GM12878 (cell line): ENCODE measurements around the gene ARHGAP9. TPM values are rescaled to one million over a fixed set of nuclear protein-coding genes. Genes with fewer than 3 reads are reported as not detected.

Source experiments
- ATF7 ChIP-seq: fragments of 450-650 bp; IDR thresholded peaks from 2 replicates; pipeline ENCODE4 v1.6.1; 2016; ENCODE audit warnings: low read depth, mild to moderate bottlenecking
- BMI1 ChIP-seq: fragments of 450-650 bp; IDR thresholded peaks from 2 replicates; pipeline ENCODE4 v1.6.1; 2016; ENCODE audit warnings: mild to moderate bottlenecking, moderate library complexity, borderline replicate concordance
- CBX5 ChIP-seq: sonication (generic); IDR thresholded peaks from 2 replicates; pipeline ENCODE4 v1.6.1; 2016; ENCODE audit warnings: low read depth, moderate library complexity, mild to moderate bottlenecking, inconsistent platforms
- CHD1 ChIP-seq: IDR thresholded peaks from 2 replicates; pipeline ENCODE4 v1.6.1; 2012; ENCODE audit warnings: low read depth, low read length, improper control_type of control experiment
- EGR1 ChIP-seq, 2 experiments: IDR thresholded peaks; 1 replicate in 1 of 2; 2 replicates in 1 of 2; pipeline ENCODE4 v1.6.1; 2011 to 2012; ENCODE audit warnings: low read depth in 2 of 2, low read length in 2 of 2, borderline replicate concordance in 1 of 2, mild to moderate bottlenecking in 1 of 2, moderate library complexity in 1 of 2
- EZH2 ChIP-seq: IDR thresholded peaks from 2 replicates; pipeline ENCODE4 v1.6.1; 2012; ENCODE audit warnings: low read depth, mild to moderate bottlenecking, control low read depth, inconsistent platforms, low read length, borderline replicate concordance; ENCODE audit not compliant: control insufficient read depth
- FOXK2 ChIP-seq: fragments of 450-650 bp; IDR thresholded peaks from 2 replicates; pipeline ENCODE4 v1.6.1; 2017; ENCODE audit warnings: mild to moderate bottlenecking, moderate library complexity
- GATAD2B ChIP-seq: fragments of 450-650 bp; conservative IDR thresholded peaks from 2 replicates; pipeline ENCODE4 v1.6.1; 2017; ENCODE audit warnings: low read depth, mild to moderate bottlenecking, moderate library complexity
- JUND ChIP-seq: IDR thresholded peaks from 2 replicates; pipeline ENCODE4 v1.6.1; 2012; ENCODE audit warnings: low read depth, mild to moderate bottlenecking, low read length, improper control_type of control experiment, moderate library complexity
- KLF5 ChIP-seq: fragments of 450-650 bp; IDR thresholded peaks from 2 replicates; pipeline ENCODE4 v1.6.1; 2014; ENCODE audit warnings: mild to moderate bottlenecking; ENCODE audit not compliant: partially characterized antibody
- MEF2A ChIP-seq: IDR thresholded peaks from 2 replicates; pipeline ENCODE4 v1.6.1; 2011; ENCODE audit warnings: low read depth, mild to moderate bottlenecking, low read length, moderate library complexity; ENCODE audit not compliant: insufficient read depth
- POLR2AphosphoS2 ChIP-seq: IDR thresholded peaks from 2 replicates; pipeline ENCODE4 v1.6.1; 2011; ENCODE audit warnings: low read depth, mild to moderate bottlenecking, low read length, improper control_type of control experiment, moderate library complexity
- RAD21 ChIP-seq: IDR thresholded peaks from 2 replicates; pipeline ENCODE4 v1.6.1; 2011; ENCODE audit warnings: mild to moderate bottlenecking, low read depth, low read length, moderate library complexity; ENCODE audit not compliant: insufficient read depth
- RBBP5 ChIP-seq: fragments of 200-600 bp; sonication (generic); conservative IDR thresholded peaks from 2 replicates; pipeline ENCODE4 v1.6.1; 2016
- SREBF1 ChIP-seq: IDR thresholded peaks from 2 replicates; pipeline ENCODE4 v1.6.1; 2012; ENCODE audit warnings: mild to moderate bottlenecking, low read length
- SRF ChIP-seq, 2 experiments: IDR thresholded peaks; 2 replicates each; pipeline ENCODE4 v1.6.1; 2011; ENCODE audit warnings: low read depth in 2 of 2, low read length in 2 of 2, mild to moderate bottlenecking in 1 of 2, moderate library complexity in 1 of 2
- STAT3 ChIP-seq: IDR thresholded peaks from 2 replicates; pipeline ENCODE4 v1.6.1; 2011; ENCODE audit warnings: low read depth, low read length, improper control_type of control experiment
- SUZ12 ChIP-seq: fragments of 200-600 bp; sonication (generic); IDR thresholded peaks from one replicate; pipeline ENCODE4 v1.6.1; 2018; ENCODE audit warnings: antibody characterized with exemption, mild to moderate bottlenecking; ENCODE audit not compliant: unreplicated experiment
- ZBTB40 ChIP-seq: fragments of 450-650 bp; IDR thresholded peaks from 2 replicates; pipeline ENCODE4 v1.6.1; 2016; ENCODE audit warnings: mild to moderate bottlenecking, moderate library complexity, borderline replicate concordance
- ZNF207 ChIP-seq: fragments of 450-650 bp; IDR thresholded peaks from 2 replicates; pipeline ENCODE4 v1.6.1; 2014; ENCODE audit warnings: antibody characterized with exemption, mild to moderate bottlenecking, borderline replicate concordance
- ZNF592 ChIP-seq: fragments of 450-650 bp; IDR thresholded peaks from 2 replicates; pipeline ENCODE4 v1.6.1; 2017; ENCODE audit warnings: mild to moderate bottlenecking, moderate library complexity
- ZSCAN29 ChIP-seq: fragments of 450-650 bp; IDR thresholded peaks from 2 replicates; pipeline ENCODE4 v1.6.1; 2017; ENCODE audit warnings: mild to moderate bottlenecking, moderate library complexity
- polyA plus RNA-seq, 11 experiments: library from polyadenylated mRNA; depleted of rRNA in 4 of 11; unstranded in 6 of 11; stranded (reverse) in 5 of 11; fragments of >200 nt; fragmentation: Nextera tagmentation in 4 of 11; fragmentation: Illumina TruSeq in 1 of 11; extraction: Ambion mirVana in 4 of 11; extraction: Trizol in 1 of 11; gene quantifications; 1 replicate in 1 of 11; 2 replicates in 10 of 11; pipeline versions ENCODE4 v1.2.1 to v1.2.3, GENCODE V29; 2011 to 2016; ENCODE audit warnings: inconsistent platforms in 2 of 11, missing spikeins in 2 of 11, low read depth in 1 of 11
- total RNA-seq, 4 experiments: library from RNA; depleted of rRNA in 3 of 4; stranded (reverse); fragments of >200 nt in 3 of 4; fragmentation: Illumina TruSeq in 1 of 4; extraction: Trizol in 1 of 4; gene quantifications; 2 replicates each; pipeline versions ENCODE4 v1.2.1 to v1.2.3, GENCODE V29; 2013 to 2021

Gene ARHGAP9
- total and polyA plus RNA-seq, 10 of the 15 experiments (the other 5 are each of a cell fraction or from before 2014, with no cell fraction given) = 19.5 to 102 (median 76.8) TPM

GRCh38 chr12:57462251-57462911 is 17.3 kb downstream of the ARHGAP9 start (continued):
- TF ChIP-seq ZBTB40 = peak; percentile 33; the same call in 1 of the 2 replicates
- no peak for TF ChIP-seq ZSCAN29
- no peak for TF ChIP-seq EGR1 (IDR thresholded peaks at IDR 0.05; ENCODE audit: borderline replicate concordance in 1 of 2, low read depth in 2 of 2, low read length in 2 of 2)
- TF ChIP-seq EZH2 = no peak
- TF ChIP-seq SREBF1 = no peak
- no peak for TF ChIP-seq STAT3
- no peak for TF ChIP-seq CHD1
- TF ChIP-seq ZNF207 = no peak
- no peak for TF ChIP-seq ZNF592
- TF ChIP-seq SUZ12 = no peak
- TF ChIP-seq KLF5 = no peak
- TF ChIP-seq MEF2A = 0 out of 2 replicates have a peak, but pooled peaks have one; percentile 27
- TF ChIP-seq CBX5 = no peak
- no peak for TF ChIP-seq SRF (IDR thresholded peaks at IDR 0.05; ENCODE audit: low read depth in 2 of 2, low read length in 2 of 2)
- TF ChIP-seq BMI1 = no peak
- TF ChIP-seq FOXK2 = no peak
- peak; percentile 75 for TF ChIP-seq RAD21
- TF ChIP-seq GATAD2B = no peak; the same call in 1 of the 2 replicates
- TF ChIP-seq ATF7 = peak; percentile 37; the same call in 1 of the 2 replicates
- no peak for TF ChIP-seq RBBP5
- no peak for TF ChIP-seq POLR2AphosphoS2
- no peak for TF ChIP-seq JUND
